Stimulated activated naive CD8-positive, alpha-beta T cell treated with anti-CD3 and anti-CD28 coated beads, Interleukin-15, amount 100 ng/mL, for 72 hours (primary cell): Measurements from ENCODE around the gene AFG3L2.
"Not testable (repeated sequence)": the region's sequence is repeated elsewhere in the genome, so short reads cannot be mapped to it uniquely, and the experiment has no call there.

ENCODE experiments used
- ATAC-seq: fragments of 150-1000 bp; cut with Tn5 transposase; 2 replicates; pipeline ENCODE4 v1.10.0; 2021; ENCODE audit warnings: mild to moderate bottlenecking, moderate library complexity
- DNase-seq, 2 donors: peaks; one replicate each; pipeline ENCODE4 v3.0.0; 2021 to 2022
- H3K27ac Mint-ChIP-seq, 2 donors: one replicate each; pipeline ENCODE4 v1.8.0; 2022; ENCODE audit warnings: mild to moderate bottlenecking in 2 of 2, mixed read lengths in 2 of 2, moderate library complexity in 2 of 2
- H3K27me3 Mint-ChIP-seq: one replicate; pipeline ENCODE4 v1.8.0; 2022; ENCODE audit warnings: mixed read lengths
- H3K4me1 Mint-ChIP-seq: one replicate; pipeline ENCODE4 v1.8.0; 2022; ENCODE audit warnings: mild to moderate bottlenecking, mixed read lengths
- H3K4me3 Mint-ChIP-seq, 2 donors: one replicate each; pipeline ENCODE4 v1.8.0; 2022; ENCODE audit warnings: mild to moderate bottlenecking in 2 of 2, mixed read lengths in 2 of 2, moderate library complexity in 1 of 2
- H3K9me3 Mint-ChIP-seq, 2 donors: one replicate each; pipeline ENCODE4 v1.8.0; 2022; ENCODE audit warnings: mixed read lengths in 2 of 2

Gene AFG3L2

DNA sequence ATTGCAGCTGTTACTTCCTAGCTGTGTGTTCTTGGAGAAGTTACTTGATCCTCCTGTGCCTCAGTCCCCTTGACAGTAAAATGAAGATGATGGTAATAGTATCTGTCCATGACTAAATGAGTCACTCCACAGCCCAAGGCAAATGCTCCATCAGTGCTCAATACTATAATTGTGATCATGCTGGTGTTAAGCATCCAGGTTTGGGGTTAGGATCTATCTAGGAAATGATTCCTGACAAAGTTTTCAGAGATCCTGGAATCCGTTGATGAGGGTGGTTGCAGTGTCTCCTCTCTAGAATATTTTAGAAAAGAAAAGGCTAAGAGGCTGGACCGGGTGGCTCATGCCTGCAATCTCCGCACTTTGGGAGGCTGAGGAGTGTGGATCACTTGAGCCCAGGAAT, 28.0 kb upstream of the AFG3L2 start:
- Mint-ChIP-seq H3K9me3 (no peaks in the 10 kb centered on the region), H3K4me1 (peaks cover 40% of the 10 kb centered on the region), H3K4me3 (no peak overlapping the region), H3K27ac (no peak overlapping the region), H3K27me3 (peaks cover 56% of the 10 kb centered on the region)
- DNase-seq (no peak), ATAC-seq (no peak)

DNA sequence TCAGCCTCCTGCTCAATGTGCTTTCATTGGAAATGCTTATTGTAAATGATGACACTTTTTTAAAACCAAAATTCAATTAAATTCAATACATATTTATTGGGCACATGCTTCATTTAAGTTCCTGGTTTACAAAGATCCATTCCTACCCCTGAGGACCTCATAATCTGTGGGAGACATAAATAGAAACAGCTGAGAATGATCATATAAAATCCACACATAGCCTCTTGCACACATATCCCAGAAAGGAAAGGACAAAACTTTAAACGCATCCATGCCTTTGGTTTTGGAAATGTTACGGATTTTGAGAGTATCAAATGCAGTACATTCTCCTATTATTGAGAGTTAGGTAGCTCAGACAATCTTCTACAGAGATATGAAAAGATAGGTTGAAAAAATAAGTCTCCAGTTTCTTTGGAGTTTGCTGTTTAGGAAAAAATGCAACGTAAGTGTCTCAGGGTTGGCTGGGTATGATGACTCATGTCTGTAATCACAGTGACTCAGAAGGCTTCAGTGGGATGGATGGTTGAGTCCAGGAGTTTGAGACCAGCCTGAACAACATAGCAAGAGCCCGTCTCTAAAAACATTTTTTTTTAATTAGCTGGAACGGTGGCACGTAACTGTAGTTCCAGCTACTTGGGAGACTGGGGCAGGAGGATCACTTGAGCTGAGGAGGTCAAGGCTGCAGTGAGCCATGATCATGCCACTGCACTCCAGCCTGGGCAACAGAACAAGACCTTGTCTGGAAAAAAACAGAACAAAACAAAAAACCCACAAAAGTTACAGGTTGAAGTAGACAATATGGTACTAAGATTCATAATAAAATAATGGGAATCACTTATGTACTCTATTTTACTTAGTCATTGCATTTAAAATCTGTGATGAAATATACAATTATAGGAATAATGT, 26.8 kb upstream of the AFG3L2 start:
- no peak for DNase-seq
- no peak for ATAC-seq
- H3K4me1 Mint-ChIP-seq: peaks cover 33% of the 10 kb centered on the region
- no peak overlapping the region for H3K4me3 Mint-ChIP-seq
- no peaks in the 10 kb centered on the region for H3K9me3 Mint-ChIP-seq
- H3K27ac Mint-ChIP-seq: no peak overlapping the region
- H3K27me3 Mint-ChIP-seq: peaks cover 69% of the 10 kb centered on the region

DNA sequence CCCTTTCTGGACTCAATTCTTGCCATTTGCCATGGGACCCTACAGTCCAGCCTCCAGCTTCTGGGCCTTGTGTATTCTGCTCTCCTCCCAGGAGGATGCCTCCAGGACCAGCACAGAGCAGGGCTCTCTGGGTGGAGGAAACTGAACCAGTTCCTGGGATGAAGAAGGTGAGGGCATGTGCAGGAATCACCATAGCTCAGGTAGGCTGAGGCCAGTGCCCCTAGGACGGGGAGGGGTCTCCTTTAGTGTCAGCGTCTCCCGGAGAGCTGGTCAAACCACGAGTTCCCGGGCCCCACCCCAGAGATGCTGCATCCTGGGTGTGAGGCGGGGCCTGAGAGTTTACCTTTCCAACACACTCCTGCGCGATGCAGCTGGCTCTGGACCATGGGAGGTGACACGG, 24.9 kb upstream of the AFG3L2 start:
- Mint-ChIP-seq H3K9me3 (no peaks in the 10 kb centered on the region), H3K4me3 (no peak overlapping the region), H3K27ac (no peak overlapping the region), H3K4me1 (peaks cover 19% of the 10 kb centered on the region), H3K27me3 (peaks cover 85% of the 10 kb centered on the region)
- no peak for DNase-seq
- ATAC-seq: no peak

DNA sequence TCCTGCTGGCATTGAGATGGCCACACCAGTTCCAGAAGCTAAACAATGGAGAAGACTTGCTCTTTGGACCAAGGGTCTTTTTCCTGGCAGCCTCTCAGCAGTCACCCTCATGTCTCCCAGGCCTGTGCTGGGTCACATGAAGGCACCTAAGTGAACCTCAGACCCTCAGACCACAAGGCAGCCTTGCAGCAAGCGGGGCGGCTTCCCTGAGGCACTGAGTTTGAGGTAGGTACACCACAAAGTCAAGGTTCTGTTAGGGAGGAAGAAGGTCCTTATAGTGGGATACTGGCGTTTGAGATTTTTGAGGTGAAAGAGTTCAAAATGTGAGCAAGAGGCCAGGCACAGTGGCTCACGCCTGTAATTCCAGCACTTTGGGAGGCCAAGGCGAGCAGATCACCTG, 22.2 kb upstream of the AFG3L2 start:
- no peak overlapping the region for H3K27ac Mint-ChIP-seq
- peaks cover 8% of the 10 kb centered on the region for H3K4me1 Mint-ChIP-seq
- no peak for ATAC-seq
- peaks cover 73% of the 10 kb centered on the region for H3K27me3 Mint-ChIP-seq
- no peaks in the 10 kb centered on the region for H3K9me3 Mint-ChIP-seq
- H3K4me3 Mint-ChIP-seq: no peak overlapping the region
- DNase-seq: no peak

DNA sequence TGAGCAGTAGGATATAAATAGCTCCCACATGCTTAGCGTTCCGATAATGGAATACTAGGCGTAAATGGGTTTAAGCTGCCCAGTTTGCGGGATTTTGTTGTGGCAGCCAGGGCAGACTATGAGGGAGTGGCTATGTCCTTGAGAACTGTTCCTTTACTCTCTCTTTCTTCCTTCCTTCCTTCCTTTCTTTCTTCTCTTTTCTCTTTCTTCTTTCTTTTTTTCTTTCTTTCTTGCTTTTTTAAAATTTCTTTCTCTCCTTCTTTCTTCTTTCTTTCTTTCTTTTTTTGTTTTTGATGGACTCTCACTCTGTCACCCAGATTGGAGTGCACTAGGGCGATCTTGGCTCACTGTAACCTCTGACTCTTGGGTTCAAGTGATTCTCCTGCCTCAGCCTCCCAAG, 21.6 kb upstream of the AFG3L2 start:
- H3K4me1 Mint-ChIP-seq: peaks cover 3% of the 10 kb centered on the region
- no peak for ATAC-seq
- no peak for DNase-seq
- no peak overlapping the region for H3K4me3 Mint-ChIP-seq
- peaks cover 70% of the 10 kb centered on the region for H3K27me3 Mint-ChIP-seq
- H3K9me3 Mint-ChIP-seq: no peaks in the 10 kb centered on the region
- no peak overlapping the region for H3K27ac Mint-ChIP-seq

DNA sequence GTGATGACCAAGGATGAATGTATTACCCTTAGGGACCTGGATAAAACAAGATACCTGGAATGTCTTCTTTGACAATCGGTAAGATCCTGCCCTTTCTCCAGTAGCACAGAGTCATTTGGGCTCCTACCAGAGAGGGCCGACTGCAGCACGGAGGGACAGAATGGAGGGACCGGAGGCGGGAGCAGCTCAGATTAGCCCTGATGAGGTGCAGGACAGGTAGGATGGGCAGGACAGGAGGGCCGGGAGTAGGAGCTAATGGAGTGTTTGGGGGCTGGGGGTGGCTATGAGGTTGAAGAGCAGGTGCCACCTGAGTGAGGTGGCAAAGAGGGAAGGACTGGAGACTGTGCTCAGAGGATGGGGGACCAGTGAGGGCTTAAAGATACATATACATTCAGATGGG, 20.8 kb upstream of the AFG3L2 start:
- H3K27ac Mint-ChIP-seq: peak overlapping the region in 1 of 2 donors; percentile 75
- H3K4me3 Mint-ChIP-seq: no peak overlapping the region
- H3K27me3 Mint-ChIP-seq: peaks cover 61% of the 10 kb centered on the region
- no peaks in the 10 kb centered on the region for H3K9me3 Mint-ChIP-seq
- DNase-seq (no peak), ATAC-seq (no peak)
- no peaks in the 10 kb centered on the region for H3K4me1 Mint-ChIP-seq

DNA sequence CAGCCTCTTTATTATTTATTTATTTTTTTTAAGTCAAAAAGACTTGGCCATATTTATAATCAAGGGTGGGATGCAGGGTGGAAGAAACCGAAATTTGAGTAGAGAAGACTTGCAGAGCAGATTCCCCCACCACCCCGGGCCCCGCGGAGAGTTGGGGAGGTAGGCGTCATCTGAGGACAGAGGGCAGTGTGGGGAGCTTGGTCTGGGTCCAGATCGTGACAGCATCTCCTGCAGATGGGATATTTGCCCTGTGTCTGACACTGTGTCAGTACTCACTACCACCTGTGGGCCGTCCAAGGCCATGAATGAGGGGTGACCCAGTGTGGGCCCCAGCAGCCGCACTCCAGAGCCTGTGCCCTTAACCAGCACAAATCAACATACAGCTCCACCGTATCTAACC, 20.2 kb upstream of the AFG3L2 start:
- Mint-ChIP-seq H3K9me3 (no peaks in the 10 kb centered on the region), H3K27ac (no peak overlapping the region), H3K4me3 (no peak overlapping the region), H3K4me1 (no peaks in the 10 kb centered on the region), H3K27me3 (peaks cover 56% of the 10 kb centered on the region)
- ATAC-seq (peak; percentile 39), DNase-seq (no peak)

DNA sequence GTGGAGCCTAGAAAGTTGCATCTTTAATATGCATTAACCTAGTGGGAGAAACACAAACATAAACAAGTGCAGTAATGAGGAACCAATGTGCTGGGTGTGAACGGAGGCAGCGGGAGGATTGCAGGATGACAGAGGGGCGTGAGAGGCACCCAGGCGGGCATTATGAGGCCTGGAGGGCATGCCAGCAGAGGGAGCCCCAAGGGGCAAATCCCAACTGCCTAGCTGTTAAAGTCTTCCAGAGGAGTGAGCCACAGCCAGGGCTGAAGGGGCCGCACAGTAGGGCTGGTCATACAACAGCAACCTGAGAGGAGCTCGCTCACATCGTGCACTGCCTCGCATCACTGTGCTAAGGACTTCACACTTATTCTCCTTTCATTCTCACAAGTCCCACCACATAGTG, 17.4 kb upstream of the AFG3L2 start:
- Mint-ChIP-seq H3K4me3 (no peak overlapping the region), H3K27me3 (peaks cover 37% of the 10 kb centered on the region), H3K4me1 (no peaks in the 10 kb centered on the region), H3K9me3 (no peaks in the 10 kb centered on the region), H3K27ac (no peak overlapping the region)
- DNase-seq (no peak), ATAC-seq (peak; percentile 48)

DNA sequence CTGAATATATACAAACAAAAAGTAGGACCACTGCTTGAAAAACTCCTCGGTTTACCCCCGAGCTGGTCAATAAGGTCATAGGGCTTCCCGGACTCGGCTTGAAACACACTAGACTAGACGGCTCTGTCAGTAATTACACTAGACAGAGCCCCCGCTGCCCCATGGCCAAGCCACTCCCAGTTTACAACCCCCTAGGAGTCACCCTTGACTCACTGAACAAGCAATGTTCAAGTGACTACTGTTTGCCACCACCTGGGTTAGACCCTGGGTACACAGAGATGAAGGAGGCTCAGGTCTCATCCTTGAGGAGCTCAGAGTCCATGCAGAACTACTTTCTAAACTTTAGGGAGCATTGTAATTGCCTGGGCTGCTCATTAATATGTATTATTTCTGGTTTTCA, 17.0 kb upstream of the AFG3L2 start:
- Mint-ChIP-seq H3K4me1 (no peaks in the 10 kb centered on the region), H3K27ac (no peak overlapping the region), H3K27me3 (peaks cover 32% of the 10 kb centered on the region), H3K4me3 (no peak overlapping the region), H3K9me3 (no peaks in the 10 kb centered on the region)
- DNase-seq: no peak
- ATAC-seq: no peak

DNA sequence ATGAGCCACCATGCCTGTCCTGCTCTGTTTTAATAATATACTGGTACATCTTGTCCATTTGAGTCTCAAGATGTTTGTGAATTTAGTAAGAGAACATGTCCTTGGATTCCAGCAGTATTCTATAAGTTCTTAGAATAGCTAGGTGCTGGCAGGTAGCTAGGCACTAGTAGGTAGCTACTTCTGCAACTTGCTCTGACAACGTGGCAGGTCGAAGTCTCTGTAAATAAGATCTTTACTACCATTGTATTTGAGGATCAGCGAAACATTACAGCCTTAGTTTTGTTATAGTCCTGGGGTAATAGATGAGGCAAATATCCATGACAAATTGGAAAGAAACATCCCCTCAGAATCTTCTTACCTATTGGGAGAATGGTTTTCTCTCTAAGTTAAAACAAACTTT, 16.5 kb upstream of the AFG3L2 start:
- no peak for ATAC-seq
- peak overlapping the region in 1 of 2 donors; percentile 33 for H3K27ac Mint-ChIP-seq

DNA sequence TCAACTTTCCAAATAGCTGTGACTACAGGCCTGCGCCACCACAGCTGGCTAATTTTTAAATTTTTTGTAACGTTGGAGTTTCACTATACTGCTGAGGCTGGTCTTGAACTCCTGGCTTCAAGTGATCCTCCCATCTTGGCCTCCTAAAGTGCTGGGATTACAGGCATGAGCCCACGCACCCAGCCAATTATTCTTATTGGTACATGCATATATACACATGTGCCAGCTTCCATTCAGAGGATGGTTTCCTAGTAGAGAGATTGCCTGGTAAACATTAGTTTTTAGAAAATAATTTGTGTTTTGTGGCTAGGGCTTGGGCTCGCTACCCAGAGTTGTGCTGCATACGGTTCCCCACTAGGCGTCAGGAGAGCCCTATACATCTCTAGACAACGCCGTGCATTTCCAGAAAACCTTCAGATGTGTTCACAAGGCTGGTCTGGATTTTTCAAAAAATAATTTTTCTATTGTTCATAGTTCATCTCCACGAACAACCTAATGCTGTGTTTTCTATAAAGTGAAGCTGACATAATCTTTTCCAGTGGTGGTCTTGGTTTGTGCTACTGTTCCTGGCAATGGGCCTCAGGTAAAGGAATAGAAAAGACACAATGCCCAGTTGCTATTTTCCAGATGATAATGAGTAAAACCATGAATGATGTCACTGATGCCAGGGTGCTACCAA, 14.6 kb upstream of the AFG3L2 start:
- H3K27ac Mint-ChIP-seq: no peak overlapping the region
- peaks cover 15% of the 10 kb centered on the region for H3K27me3 Mint-ChIP-seq
- no peak overlapping the region for H3K4me3 Mint-ChIP-seq
- peak; percentile 97 for ATAC-seq
- no peaks in the 10 kb centered on the region for H3K9me3 Mint-ChIP-seq
- DNase-seq: peak; percentile 36 to 52
- H3K4me1 Mint-ChIP-seq: no peaks in the 10 kb centered on the region

More for the DNA sequence above, 16.5 kb upstream of the AFG3L2 start:
- H3K4me1 Mint-ChIP-seq: no peaks in the 10 kb centered on the region
- no peak for DNase-seq
- H3K4me3 Mint-ChIP-seq: no peak overlapping the region
- H3K9me3 Mint-ChIP-seq: no peaks in the 10 kb centered on the region
- H3K27me3 Mint-ChIP-seq: peaks cover 28% of the 10 kb centered on the region

DNA sequence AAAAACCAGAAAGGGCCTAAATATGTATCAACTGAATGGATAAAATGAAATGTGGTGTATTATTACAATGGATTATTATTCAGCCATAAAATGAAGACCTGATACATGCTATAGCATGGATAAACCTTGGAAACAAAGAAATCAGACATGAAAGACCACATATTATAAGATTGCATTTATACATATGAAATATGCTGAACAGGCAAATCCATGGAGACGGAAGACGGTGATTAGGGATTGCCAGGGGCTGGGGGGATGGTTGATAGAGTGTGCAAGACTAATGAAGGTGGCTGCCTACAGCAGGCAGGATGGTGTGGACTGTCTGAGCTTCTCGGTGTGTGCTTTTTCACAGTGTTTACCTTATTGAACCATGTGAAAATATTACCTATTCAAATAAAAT, 11.4 kb upstream of the AFG3L2 start:
- Mint-ChIP-seq H3K4me1 (no peaks in the 10 kb centered on the region), H3K9me3 (no peaks in the 10 kb centered on the region)
- no peak for ATAC-seq

DNA sequence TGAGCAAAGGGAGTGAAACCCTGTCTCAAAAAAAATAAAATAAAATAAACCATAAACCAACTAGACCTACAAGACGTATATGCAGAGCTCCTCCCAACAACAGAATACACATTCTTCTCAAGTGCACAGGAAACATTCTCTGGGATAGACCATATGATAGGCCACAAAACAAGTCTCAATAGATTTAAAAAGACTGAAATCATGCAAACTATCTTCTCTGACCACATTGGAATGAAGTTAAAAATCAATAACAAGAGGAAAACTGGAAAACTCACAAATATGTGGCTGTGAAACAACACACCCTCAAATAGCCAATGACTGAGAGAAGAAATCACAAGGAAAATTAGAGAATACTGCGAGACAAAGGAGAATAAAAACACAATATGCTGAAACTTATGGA, 7.2 kb upstream of the AFG3L2 start:
- ATAC-seq (no peak), DNase-seq (no peak)
- no peaks in the 10 kb centered on the region for H3K4me1 Mint-ChIP-seq
- H3K27ac Mint-ChIP-seq: no peak overlapping the region
- H3K27me3 Mint-ChIP-seq: no peaks in the 10 kb centered on the region
- no peak overlapping the region for H3K4me3 Mint-ChIP-seq
- no peaks in the 10 kb centered on the region for H3K9me3 Mint-ChIP-seq

More for the DNA sequence above, 11.4 kb upstream of the AFG3L2 start:
- peak overlapping the region in 1 of 2 donors; percentile 4 for H3K27ac Mint-ChIP-seq
- H3K27me3 Mint-ChIP-seq: no peaks in the 10 kb centered on the region
- H3K4me3 Mint-ChIP-seq: no peak overlapping the region
- no peak for DNase-seq

DNA sequence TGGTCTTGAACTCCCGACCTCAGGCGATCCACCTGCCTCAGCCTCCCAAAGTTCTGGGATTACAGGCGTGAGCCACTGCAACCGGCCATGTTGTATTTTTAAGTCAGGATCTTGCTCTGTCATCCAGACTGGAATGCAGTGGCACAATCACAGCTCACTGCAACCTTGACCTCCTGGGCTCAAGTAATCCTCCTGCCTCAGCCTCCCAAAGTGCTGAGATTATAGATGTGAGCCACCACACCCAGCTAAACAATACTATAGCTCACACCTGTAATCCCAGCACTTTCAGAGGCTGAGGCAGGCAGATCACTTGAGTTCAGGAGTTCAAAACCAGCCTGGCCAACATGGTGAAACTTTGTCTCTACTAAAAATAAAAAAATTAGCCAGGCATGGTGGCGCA, 6.7 kb upstream of the AFG3L2 start:
- DNase-seq, H3K27me3 Mint-ChIP-seq, H3K9me3 Mint-ChIP-seq, H3K4me3 Mint-ChIP-seq, ATAC-seq, H3K27ac Mint-ChIP-seq, H3K4me1 Mint-ChIP-seq: not testable (repeated sequence)

DNA sequence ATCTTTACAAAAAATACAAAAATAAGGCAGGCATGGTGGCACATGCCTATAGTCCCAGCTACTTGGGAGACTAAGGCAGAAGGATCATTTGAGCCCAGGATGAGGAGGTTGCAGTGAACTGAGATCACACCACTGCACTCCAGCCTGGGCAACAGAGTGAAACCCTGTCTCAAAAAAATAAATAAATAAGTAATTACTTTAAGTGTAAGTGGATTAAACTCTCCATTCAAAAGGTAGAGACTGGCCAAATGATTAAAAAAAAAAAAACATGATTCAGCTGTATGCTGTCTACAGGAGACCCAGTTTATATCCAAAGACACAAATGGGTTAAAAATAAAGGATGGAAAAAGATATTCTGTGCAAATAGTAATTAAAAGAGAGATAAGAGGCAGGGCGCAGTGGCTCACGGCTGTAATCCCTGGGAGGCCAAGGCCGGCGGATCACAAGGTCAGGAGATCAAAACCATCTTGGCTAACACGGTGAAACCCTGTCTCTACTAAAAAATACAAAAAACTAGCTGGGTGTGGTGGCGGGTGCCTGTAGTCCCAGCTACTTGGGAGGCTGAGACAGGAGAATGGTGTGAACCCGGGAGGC, 5.3 kb upstream of the AFG3L2 start:
- not testable (repeated sequence) for H3K27ac Mint-ChIP-seq, ATAC-seq

DNA sequence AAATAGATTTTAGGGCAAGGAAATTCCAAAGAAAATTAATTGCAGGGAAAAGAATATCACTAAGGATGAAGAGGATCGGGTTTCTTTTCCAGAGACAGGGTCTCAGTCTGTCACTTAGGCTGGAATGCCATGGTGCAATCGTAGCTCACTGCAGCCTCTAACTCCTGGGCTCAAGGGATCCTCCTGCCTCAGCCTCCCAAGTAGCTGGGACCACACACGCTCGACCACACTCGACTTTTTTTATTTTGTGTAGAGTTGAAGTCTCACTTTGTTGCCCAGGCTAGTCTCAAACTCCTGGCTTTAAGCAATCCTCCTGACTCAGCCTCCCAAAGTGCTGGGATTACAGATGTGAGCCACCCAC, 1.2 kb upstream of the AFG3L2 start:
- H3K27me3 Mint-ChIP-seq, DNase-seq, H3K9me3 Mint-ChIP-seq, ATAC-seq, H3K27ac Mint-ChIP-seq: not testable (repeated sequence)
- H3K4me1 Mint-ChIP-seq: peaks cover 41% of the 10 kb centered on the region
- peak overlapping the region; percentile 87 for H3K4me3 Mint-ChIP-seq

More for the DNA sequence above, 5.3 kb upstream of the AFG3L2 start:
- H3K9me3 Mint-ChIP-seq, H3K4me1 Mint-ChIP-seq, H3K27me3 Mint-ChIP-seq, DNase-seq, H3K4me3 Mint-ChIP-seq: not testable (repeated sequence)
